Stimulated activated CD8-positive, alpha-beta memory T cell treated with anti-CD3 and anti-CD28 coated beads, Interleukin-2, amount 100 ng/mL, for 48 hours (primary cell): ENCODE results near the gene SSX3.
"Not testable (repeated sequence)": the region's sequence is repeated elsewhere in the genome, so short reads cannot be mapped to it uniquely, and the experiment has no call there.

Experiments
- DNase-seq, 2 donors: peaks; one replicate each; pipeline ENCODE4 v3.0.0-alpha.2; 2020; ENCODE audit warnings: low read depth in 2 of 2

Gene SSX3

GRCh38 chrX:48356315-48357094, at the start of gene SSX3:
SSX3 (minus strand) TSS chrX:48356703; CDS start chrX:48355249, 1,454 bp downstream.
- not testable (repeated sequence) for DNase-seq

GRCh38 chrX:48397825-48398224, 41.3 kb upstream of the SSX3 start:
- DNase-seq, result not testable (repeated sequence)

DNA sequence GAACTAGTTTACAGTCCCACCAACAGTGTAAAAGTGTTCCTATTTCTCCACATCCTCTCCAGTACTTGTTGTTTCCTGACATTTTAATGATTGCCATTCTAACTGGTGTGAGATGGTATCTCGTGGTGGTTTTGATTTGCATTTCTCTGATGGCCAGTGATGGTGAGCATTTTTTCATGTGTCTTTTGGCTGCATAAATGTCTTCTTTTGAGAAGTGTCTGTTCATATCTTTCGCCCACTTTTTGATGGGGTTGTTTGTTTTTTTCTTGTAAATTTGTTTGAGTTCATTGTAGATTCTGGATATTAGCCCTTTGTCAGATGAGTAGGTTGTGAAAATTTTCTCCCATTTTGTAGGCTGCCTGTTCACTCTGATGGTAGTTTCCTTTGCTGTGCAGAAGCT, 40.4 kb upstream of the SSX3 start:
- not testable (repeated sequence) for DNase-seq

DNA sequence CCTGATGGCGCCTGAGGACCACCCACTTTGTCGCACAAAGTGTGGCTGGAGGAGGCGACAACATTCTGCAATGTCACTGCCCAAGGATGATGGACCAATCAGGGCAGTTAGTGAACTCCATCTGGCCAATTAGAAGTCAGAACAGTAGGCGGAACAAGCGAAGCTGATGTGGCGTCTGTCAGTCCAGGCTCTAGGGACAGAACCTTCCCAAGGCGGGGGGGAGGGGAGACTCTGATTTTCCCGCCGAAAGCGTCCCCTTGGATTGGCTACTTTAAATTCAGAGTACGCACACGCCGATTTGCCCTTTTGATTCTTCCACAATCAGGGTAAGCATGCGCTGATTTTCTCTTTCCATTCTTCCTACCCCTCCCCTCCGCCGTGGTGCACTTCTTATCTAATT, 26.7 kb upstream of the SSX3 start, which contains the start of gene SSX4:
SSX4 (plus strand) TSS at position 301 of the 400 bp plus-strand sequence. CDS start 515 bp downstream, outside the sequence.
- not testable (repeated sequence) for DNase-seq

- not testable (repeated sequence) for DNase-seq
Observed at GRCh38 chrX:48370408-48370807, 13.9 kb upstream of the SSX3 start.

- DNase-seq, result not testable (repeated sequence)
Observed at GRCh38 chrX:48367717-48368408, 11.4 kb upstream of the SSX3 start.

DNA sequence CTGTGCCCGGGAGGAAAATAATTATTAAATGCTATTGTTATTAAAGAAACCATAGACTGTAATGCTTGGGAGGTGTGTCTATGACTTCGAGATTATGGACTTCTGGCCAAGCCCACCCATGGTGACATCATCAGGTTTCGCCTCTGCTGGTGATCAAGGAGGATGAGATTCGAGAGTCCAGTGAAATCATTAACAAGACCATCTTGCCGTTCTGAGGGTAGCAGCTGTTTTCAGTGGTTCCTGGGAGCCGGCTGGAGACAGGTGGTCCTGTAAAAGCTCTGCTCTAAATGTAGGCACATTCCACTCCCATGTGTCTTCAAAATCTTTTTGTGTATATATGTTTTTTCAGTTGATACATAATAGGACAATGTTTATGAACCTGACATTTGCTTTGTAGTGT, 2.8 kb upstream of the SSX3 start:
- not testable (repeated sequence) for DNase-seq

DNA sequence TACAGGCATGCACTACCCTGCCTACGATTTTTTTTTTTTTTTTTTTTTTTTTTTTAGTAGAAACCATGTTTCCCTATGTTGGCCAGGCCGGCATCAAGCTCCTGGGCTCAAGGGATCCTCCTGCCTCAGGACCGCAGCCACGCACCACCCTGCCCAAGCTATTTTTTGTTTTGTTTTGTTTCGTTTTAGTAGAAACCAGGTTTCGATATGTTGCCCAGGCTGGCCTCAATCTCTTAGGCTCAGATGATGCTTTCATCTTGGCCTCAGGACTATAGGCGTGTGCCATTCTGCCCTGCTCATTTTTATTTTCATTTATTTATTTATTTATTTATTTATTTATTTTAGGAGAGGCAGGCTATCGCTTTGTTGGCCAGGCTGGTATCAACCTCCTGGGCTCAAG, 1.2 kb upstream of the SSX3 start:
- DNase-seq, result no peak

DNA sequence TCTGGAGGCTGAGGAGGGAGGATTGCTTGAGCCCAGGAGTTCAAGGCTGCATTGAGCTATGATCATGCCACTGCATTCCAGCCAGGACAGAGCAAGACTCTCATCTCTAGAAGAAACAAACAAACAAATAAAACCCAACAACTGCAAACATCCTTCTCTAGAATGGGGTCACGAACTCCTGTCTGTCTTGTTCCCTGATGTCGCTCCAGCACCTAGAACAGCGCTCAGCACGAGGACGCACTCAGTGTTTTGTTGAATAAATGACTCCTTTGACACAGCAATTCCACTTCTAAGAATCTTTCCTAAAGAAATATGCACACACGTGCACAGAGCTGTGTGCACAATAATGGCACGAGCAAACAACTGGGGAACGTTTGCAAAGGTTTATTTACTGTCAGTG, 10.4 kb downstream of the SSX3 start:
- not testable (repeated sequence) for DNase-seq

DNA sequence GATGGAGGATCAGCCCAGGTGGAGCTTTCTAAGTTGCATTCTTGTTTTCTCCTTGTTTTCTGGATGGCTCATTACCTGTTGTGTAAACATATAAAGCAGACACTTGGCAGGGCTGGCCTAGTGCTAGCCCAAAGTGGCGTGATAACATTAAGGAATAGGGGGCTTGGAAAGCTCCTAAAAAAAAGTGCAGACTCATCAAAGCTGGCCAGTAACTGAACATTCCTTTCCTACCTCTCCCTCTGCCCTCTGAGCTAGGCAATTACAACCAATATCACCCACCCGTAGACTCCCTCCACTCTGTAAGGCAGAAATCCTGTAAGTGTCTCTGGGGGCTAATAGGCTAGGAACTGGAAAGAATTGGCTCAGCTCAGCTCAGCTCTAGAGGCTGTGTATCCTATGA, 42.5 kb downstream of the SSX3 start:
- DNase-seq, result not testable (repeated sequence)

GRCh38 chrX:48306175-48306574, 50.3 kb downstream of the SSX3 start:
- no peak for DNase-seq
